Caco-2 (cell line): ENCODE data around the gene CADPS. TPM values are rescaled to one million over a fixed set of nuclear protein-coding genes. Genes with fewer than 3 reads are reported as not detected.

Source experiments
- BruUV-seq: library from RNA; stranded (reverse); fragments of 400-500 nt; replicated peaks from 2 replicates; lab custom pipeline; 2021; lab: Mats Ljungman, UMichigan
- CTCF ChIA-PET: fragments of 300-600 bp; sonication (Branson Sonifier 250); formaldehyde crosslinking; loops from one replicate; lab custom pipeline; 2022; ENCODE audit warnings: antibody characterized with exemption; lab: Charles Lee
- POLR2A ChIA-PET: fragments of 300-600 bp; sonication (Branson Sonifier 250); formaldehyde crosslinking; loops from one replicate; lab custom pipeline; 2022; ENCODE audit warnings: antibody characterized with exemption; lab: Charles Lee
- DNase-seq, 2 experiments: peaks; one replicate each; pipeline versions ENCODE4 v3.0.0 to v3.0.0-alpha.2; 2020 to 2022
- H3K27me3 ChIP-seq: replicated peaks from 2 replicates; pipeline ENCODE4 v1.6.0; 2011; ENCODE audit warnings: low read length; ENCODE audit not compliant: control insufficient read depth, insufficient read depth
- H3K36me3 ChIP-seq: 2 replicates; pipeline ENCODE4 v1.5.1; 2011; ENCODE audit warnings: low read length; ENCODE audit not compliant: control insufficient read depth, insufficient read depth
- H3K4me1 ChIP-seq: fragments of 250-450 bp; sonication (Bioruptor Pico); 2 replicates; pipeline ENCODE4 v1.5.1; 2020; ENCODE audit warnings: mild to moderate bottlenecking
- H3K4me3 ChIP-seq: 2 replicates; pipeline ENCODE4 v1.5.1; 2011; ENCODE audit warnings: low read depth, mild to moderate bottlenecking, control low read depth, low read length
- H3K9me3 ChIP-seq: fragments of 250-450 bp; sonication (Bioruptor Pico); 2 replicates; pipeline ENCODE4 v1.5.1; 2020; ENCODE audit warnings: mild to moderate bottlenecking, moderate library complexity
- H3K27ac Mint-ChIP-seq: one replicate; pipeline ENCODE4 v1.8.0; 2022; ENCODE audit warnings: mixed read lengths; ENCODE audit not compliant: unreplicated experiment
- H3K27me3 Mint-ChIP-seq: one replicate; pipeline ENCODE4 v1.8.0; 2022; ENCODE audit warnings: mixed read lengths; ENCODE audit not compliant: insufficient read depth, unreplicated experiment
- H3K36me3 Mint-ChIP-seq: one replicate; pipeline ENCODE4 v1.8.0; 2022; ENCODE audit warnings: mild to moderate bottlenecking, mixed read lengths; ENCODE audit not compliant: insufficient read depth, unreplicated experiment
- H3K4me1 Mint-ChIP-seq: one replicate; pipeline ENCODE4 v1.8.0; 2022; ENCODE audit warnings: low read depth, mixed read lengths; ENCODE audit not compliant: unreplicated experiment
- H3K4me3 Mint-ChIP-seq: one replicate; pipeline ENCODE4 v1.8.0; 2022; ENCODE audit warnings: mild to moderate bottlenecking, moderate library complexity, mixed read lengths; ENCODE audit not compliant: unreplicated experiment
- H3K9me3 Mint-ChIP-seq: one replicate; pipeline ENCODE4 v1.8.0; 2022; ENCODE audit warnings: mixed read lengths; ENCODE audit not compliant: unreplicated experiment
- intact Hi-C: fragments of 100-400 bp; cut with micrococcal nuclease; formaldehyde crosslinking; loops from one replicate; pipeline ENCODE4 v1.10.0; 2022; ENCODE audit not compliant: unreplicated experiment
- total RNA-seq: library from RNA; stranded (reverse); gene quantifications from 2 replicates; pipeline ENCODE4 v1.2.3, GENCODE V29; 2022
- TF ChIP-seq, protein P1 (sequence below), 2 experiments: fragments of 200-600 bp in 1 of 2; IDR thresholded peaks; 1 replicate in 1 of 2; 2 replicates in 1 of 2; pipeline versions ENCODE4 v1.5.1 to v1.8.0; 2011 to 2022; ENCODE audit warnings: antibody characterized with exemption in 1 of 2, control low read depth in 1 of 2, inconsistent platforms in 1 of 2, low read depth in 1 of 2, low read length in 1 of 2, mild to moderate bottlenecking in 1 of 2, moderate library complexity in 1 of 2; ENCODE audit not compliant: insufficient read depth in 1 of 2, severe bottlenecking in 1 of 2, unreplicated experiment in 1 of 2

CADPS gene
- total RNA-seq, 1 experiment from 2014 or later = not detected

GRCh38 chr3:62918131-62918530, 42.9 kb upstream of the CADPS start:
- no peaks in the 10 kb centered on the region for H3K9me3 ChIP-seq
- no peaks in the 10 kb centered on the region for H3K36me3 ChIP-seq
- no peaks in the 10 kb centered on the region for H3K27me3 ChIP-seq
- intact Hi-C loops = no loop called here
- Mint-ChIP-seq H3K27ac (no peak overlapping the region), H3K27me3 (no peaks in the 10 kb centered on the region), H3K4me3 (no peak overlapping the region), H3K4me1 (peaks cover 6% of the 10 kb centered on the region), H3K36me3 (no peaks in the 10 kb centered on the region), H3K9me3 (no peaks in the 10 kb centered on the region)
- no peak for DNase-seq
- TF ChIP-seq, protein P1, sequence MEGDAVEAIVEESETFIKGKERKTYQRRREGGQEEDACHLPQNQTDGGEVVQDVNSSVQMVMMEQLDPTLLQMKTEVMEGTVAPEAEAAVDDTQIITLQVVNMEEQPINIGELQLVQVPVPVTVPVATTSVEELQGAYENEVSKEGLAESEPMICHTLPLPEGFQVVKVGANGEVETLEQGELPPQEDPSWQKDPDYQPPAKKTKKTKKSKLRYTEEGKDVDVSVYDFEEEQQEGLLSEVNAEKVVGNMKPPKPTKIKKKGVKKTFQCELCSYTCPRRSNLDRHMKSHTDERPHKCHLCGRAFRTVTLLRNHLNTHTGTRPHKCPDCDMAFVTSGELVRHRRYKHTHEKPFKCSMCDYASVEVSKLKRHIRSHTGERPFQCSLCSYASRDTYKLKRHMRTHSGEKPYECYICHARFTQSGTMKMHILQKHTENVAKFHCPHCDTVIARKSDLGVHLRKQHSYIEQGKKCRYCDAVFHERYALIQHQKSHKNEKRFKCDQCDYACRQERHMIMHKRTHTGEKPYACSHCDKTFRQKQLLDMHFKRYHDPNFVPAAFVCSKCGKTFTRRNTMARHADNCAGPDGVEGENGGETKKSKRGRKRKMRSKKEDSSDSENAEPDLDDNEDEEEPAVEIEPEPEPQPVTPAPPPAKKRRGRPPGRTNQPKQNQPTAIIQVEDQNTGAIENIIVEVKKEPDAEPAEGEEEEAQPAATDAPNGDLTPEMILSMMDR (IDR thresholded peaks at IDR 0.05; ENCODE audit: insufficient read depth in 1 of 2, low read depth in 1 of 2, low read length in 1 of 2, severe bottlenecking in 1 of 2, unreplicated experiment in 1 of 2) = no peak
- H3K4me3 ChIP-seq = no peak overlapping the region
- ChIA-PET POLR2A (no interaction called here), CTCF (no interaction called here)
- no TSS peak for BruUV-seq
- no peaks in the 10 kb centered on the region; the same call in 1 of the 2 replicates for H3K4me1 ChIP-seq

DNA sequence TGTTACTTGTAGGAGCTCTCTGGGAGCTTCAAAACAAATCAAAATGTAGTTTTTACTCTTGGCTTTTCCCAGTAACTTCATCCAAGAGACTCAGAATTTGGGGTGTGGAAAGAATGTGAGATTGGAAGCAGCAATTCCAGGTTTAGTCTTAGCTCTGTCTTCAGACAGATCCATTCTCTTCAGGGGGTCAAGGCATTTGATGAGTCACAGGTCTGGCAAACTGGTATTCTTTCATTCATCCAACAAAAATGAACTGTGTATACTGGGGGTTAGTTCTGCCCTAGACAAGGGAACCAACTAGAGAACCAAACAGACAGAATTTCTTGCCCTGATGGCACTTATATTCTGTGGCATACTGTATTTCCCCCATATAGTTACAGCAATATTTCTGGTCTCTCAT, 36.3 kb upstream of the CADPS start:
- H3K27ac Mint-ChIP-seq = no peak overlapping the region

DNA sequence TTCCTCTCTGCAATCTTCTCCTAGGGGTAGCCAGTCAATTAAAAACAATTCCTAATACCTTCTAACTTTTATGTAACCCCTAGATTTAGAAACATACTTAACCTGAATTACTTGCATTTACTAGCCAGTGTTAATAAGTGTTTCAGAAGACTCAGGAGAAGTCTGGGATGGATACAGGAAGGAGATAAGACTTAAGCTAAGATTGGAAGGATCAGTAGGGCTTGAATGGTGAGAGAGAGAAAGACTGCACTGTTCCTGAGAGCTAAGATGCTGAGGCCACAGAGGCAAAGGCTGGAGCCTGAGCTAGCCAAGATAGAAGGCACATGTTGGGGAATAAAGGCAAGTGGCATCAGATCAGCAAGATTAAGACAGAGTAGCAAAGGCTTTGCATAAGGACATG, 30.1 kb upstream of the CADPS start:
- Histone ChIP-seq H3K4me3 (no peak overlapping the region), H3K36me3 (no peaks in the 10 kb centered on the region), H3K4me1 (no peaks in the 10 kb centered on the region), H3K9me3 (no peaks in the 10 kb centered on the region), H3K27me3 (no peaks in the 10 kb centered on the region)
- Mint-ChIP-seq H3K36me3 (no peaks in the 10 kb centered on the region), H3K4me3 (no peak overlapping the region), H3K4me1 (no peaks in the 10 kb centered on the region), H3K27ac (no peak overlapping the region), H3K27me3 (peaks cover 3% of the 10 kb centered on the region), H3K9me3 (no peaks in the 10 kb centered on the region)
- no TSS peak for BruUV-seq
- intact Hi-C loops = no loop called here
- POLR2A ChIA-PET = no interaction called here
- CTCF ChIA-PET = no interaction called here
- DNase-seq = no peak
- TF ChIP-seq, protein P1 (IDR thresholded peaks at IDR 0.05; ENCODE audit: insufficient read depth in 1 of 2, low read depth in 1 of 2, low read length in 1 of 2, severe bottlenecking in 1 of 2, unreplicated experiment in 1 of 2) = no peak

More for the DNA sequence above, 36.3 kb upstream of the CADPS start:
- Mint-ChIP-seq H3K27me3 (no peaks in the 10 kb centered on the region), H3K9me3 (no peaks in the 10 kb centered on the region), H3K36me3 (no peaks in the 10 kb centered on the region), H3K4me3 (no peak overlapping the region), H3K4me1 (no peaks in the 10 kb centered on the region)
- no TSS peak for BruUV-seq
- no peaks in the 10 kb centered on the region for H3K27me3 ChIP-seq
- POLR2A ChIA-PET = no interaction called here
- H3K4me3 ChIP-seq = no peak overlapping the region
- TF ChIP-seq, protein P1 (IDR thresholded peaks at IDR 0.05; ENCODE audit: insufficient read depth in 1 of 2, low read depth in 1 of 2, low read length in 1 of 2, severe bottlenecking in 1 of 2, unreplicated experiment in 1 of 2) = no peak
- CTCF ChIA-PET = no interaction called here
- no peaks in the 10 kb centered on the region for H3K9me3 ChIP-seq
- intact Hi-C loops = no loop called here
- DNase-seq = no peak
- no peaks in the 10 kb centered on the region for H3K36me3 ChIP-seq
- H3K4me1 ChIP-seq = no peaks in the 10 kb centered on the region
